HG03066 (cell line): Measurements from ENCODE around the gene SKAP2.

Source experiments
- ATAC-seq: cut with Tn5 transposase; IDR thresholded peaks from one replicate; pipeline ENCODE4 v1.9.1; 2021; ENCODE audit warnings: low read depth; ENCODE audit not compliant: unreplicated experiment

The SKAP2 gene

DNA sequence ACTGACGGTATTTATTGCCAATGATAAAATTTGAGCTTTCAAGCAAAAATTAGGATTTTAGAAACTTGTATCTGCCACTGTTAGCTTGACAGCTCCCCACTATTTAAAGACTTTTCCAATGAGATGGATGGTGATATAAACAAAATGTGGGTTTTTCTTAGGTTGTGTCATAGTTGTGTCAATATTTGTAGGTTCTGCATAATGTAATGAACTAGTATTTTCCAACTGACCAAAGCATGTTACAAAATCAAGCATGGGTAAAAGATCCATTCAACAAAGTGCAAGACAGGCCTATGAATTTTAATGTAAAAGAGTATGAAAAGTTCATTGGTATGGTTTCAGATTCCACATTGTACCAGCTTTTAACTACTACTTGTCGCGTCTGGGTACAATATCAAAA, 165.6 kb downstream of the SKAP2 start:
- ATAC-seq: no peak

- ATAC-seq: no peak
Observed at GRCh38 chr7:26698194-26698593, 166.2 kb downstream of the SKAP2 start.

- no peak for ATAC-seq
Observed at GRCh38 chr7:26696978-26697377, 167.4 kb downstream of the SKAP2 start.

- no peak for ATAC-seq
Observed at GRCh38 chr7:26696161-26696560, 168.2 kb downstream of the SKAP2 start.

- ATAC-seq: no peak
Observed at GRCh38 chr7:26694713-26695112, 169.7 kb downstream of the SKAP2 start.

DNA sequence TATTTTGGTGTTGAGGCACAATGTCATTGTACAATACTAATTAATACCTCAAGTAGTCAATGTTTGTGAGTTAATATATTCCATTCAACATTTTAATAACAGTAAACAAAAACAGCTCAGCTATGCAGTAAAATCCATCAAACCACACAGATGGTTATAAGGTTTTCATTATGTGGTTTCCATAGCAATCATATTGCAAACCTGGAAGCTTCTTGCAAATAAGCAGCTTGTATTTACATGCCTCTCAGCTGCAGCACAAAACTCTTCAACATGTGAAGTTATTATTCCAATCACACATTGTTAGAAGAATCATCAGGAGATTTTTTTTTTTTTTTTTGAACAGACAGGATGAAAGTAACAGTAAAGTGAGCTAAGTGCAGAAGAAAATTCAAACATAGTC, 170.2 kb downstream of the SKAP2 start:
- no peak for ATAC-seq

DNA sequence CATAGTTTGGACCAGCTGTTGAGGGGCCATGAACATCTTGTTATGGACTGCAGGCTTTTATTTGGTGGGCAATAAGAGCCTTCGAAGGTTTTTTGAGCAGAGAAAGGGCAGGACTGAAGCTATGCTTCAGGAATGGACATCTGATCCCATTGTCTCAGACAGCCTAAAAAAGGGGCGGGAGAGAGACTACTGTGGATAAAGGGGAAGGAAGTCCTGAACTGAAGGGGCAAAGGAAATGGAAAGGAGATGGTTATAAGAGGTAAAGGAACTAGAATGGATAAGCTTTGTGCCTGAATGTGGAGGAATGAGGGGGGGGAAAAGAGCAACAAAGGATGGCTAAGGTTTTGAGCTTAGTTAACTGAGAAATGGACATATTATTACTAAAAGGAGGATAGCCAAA, 172.5 kb downstream of the SKAP2 start:
- no peak for ATAC-seq

DNA sequence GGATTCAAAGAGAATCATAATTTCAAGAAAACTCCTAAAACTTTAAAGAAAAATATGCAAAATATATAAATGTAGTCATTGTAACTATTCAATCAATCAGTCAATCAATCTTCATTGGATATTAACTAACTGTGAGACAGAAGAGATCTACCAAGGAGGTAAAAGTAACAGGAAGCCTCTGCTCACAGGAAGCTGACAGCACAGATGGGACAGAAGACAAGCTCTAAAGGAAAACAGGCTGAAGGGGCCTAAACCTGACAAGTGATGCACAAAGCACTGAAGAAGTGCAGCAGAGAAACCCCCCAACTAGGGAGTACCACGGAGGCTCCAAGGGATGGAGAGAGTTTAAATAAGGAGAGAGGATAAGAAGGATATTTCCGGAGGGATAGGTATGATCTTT, 173.0 kb downstream of the SKAP2 start:
- ATAC-seq: no peak

DNA sequence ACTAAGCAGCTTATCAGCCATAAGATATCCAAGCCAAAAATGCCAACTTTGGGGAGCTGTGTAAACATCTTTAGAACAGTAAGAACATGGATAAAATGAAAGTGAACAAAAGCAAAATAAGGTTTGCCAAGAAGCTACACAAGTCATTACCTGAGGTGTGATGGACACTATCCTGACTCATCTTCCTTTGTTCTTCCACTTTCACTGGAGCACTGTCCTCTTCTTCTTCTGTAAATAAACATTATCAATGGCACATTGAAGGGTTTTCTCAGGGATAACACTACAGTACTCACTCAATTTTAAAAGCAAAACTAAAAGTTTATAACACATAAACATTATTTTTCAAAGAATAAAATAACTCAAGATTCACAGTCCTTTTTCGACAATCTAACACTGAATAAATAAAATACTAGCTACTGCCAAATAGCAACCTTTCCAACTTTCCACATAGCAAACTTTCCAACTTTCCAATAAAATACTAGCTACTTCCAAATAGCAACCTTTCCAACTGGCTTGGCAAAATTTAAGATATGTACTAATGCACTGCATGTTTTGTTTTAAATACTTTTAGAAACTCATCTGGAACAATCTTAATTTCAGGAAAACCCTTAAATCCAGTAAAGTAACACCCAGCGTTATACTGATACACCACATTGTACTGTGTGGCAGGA, 174.1 kb downstream of the SKAP2 start:
- ATAC-seq: no peak

- peak; percentile 87 for ATAC-seq
Observed at GRCh38 chr7:26688936-26689506, 175.4 kb downstream of the SKAP2 start.

DNA sequence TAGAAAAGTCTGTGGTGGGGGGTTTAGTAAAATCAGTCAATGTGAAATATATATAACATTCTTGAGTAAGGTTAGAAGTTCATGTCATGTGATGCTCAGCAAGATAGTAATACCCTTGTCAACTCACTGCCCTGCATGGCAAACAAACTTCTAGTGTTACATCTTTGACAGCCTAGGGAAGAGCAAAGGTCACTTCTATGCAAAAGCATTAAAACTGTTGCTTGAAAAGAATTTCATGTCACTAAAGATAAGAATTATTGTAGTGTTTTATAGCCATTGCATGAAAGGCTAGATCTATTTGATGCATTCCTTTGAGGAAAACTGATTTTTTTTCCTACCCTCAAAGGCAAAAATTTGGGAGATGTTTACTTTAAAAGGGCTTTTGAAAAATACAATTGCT, 176.0 kb downstream of the SKAP2 start:
- ATAC-seq: no peak

DNA sequence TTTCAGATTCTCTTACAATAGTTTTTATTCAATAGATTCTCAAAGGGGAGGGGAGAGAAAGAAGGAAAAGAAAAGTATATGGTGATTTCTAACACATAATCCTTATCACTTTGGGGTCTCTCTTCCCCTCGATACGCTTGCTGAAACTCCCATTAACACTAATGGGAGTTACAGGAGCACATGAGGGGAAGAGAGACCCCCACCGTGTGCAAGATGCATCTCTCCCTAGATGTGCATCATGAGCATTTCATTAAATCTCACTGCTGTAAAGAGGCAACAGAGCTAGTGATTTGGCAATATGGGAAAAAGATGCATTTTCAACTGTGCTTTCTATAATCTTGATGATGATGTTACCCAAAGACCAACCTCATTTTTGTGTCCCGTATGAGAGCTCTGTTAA, 177.4 kb downstream of the SKAP2 start:
- ATAC-seq: no peak

DNA sequence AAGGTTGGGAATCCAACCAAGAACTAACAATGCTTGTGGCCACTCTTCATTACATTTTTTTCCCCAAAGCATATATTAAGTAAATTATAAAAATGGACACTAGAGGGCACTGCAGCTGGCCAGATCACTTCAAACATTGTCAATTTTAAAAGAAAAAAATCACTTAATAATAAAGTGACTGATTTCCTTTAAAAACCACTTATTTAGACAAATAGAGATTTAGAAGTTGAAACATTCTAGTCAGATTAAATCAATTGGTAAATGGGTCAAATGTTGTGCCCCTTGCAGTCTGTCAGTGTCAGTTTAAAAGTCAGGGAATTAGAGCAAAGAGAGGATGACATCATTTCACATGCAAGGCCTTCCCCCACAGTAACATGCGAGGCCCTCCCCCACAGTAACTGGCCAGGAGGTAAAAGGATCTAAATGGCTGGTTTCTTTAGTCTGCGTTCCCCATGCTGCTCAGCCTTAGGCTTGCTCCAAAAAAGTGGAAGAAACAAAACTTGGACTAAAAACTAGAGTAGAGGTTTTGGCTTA, 177.9 kb downstream of the SKAP2 start:
- ATAC-seq: no peak

DNA sequence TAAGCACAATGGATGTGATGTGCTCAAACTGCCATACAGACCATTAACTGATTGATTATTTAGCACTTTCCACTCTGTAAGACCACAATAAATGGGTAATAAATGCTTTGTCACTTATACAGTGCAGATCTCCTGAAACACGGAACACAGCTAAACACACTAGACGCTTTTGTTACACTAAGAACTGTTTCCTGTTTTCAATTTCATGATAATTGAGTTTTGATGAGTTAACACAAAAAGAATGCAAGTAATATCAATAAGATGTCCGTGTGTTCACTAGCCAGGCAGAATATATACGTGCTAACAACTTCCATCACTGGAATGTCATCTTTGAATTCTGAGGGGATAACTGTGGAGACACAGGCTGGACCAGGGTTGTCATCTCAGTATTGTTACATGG, 178.8 kb downstream of the SKAP2 start:
- ATAC-seq: no peak

- no peak for ATAC-seq
Observed at GRCh38 chr7:26684447-26684846, 179.9 kb downstream of the SKAP2 start.

DNA sequence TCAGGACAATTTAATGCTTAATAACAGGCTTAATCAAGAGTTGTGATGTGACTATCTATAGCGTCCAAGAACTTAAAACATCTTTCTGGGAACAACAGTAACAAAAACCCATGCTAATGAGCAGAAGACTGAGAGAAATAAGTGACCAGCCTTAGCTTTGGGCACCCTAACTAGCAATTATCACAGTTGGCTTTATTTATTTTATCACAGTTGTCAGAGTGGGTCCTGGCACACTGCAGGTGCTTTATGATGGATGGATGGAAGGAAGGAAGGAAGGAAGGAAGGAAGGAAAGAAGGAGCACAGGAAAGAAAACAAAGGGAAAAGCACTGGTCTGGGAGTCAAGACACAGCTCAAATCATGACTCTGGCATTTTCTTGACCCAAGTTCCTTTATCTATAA, 181.1 kb downstream of the SKAP2 start:
- no peak for ATAC-seq

GRCh38 chr7:26681819-26682418, 182.5 kb downstream of the SKAP2 start:
- no peak for ATAC-seq

- ATAC-seq: no peak
Observed at GRCh38 chr7:26680587-26680986, 183.8 kb downstream of the SKAP2 start.

- ATAC-seq: no peak
Observed at GRCh38 chr7:26675143-26675887, 189.1 kb downstream of the SKAP2 start.

GRCh38 chr7:26673858-26674257, 190.5 kb downstream of the SKAP2 start:
- ATAC-seq: no peak

- ATAC-seq: no peak
Observed at GRCh38 chr7:26673271-26673670, 191.1 kb downstream of the SKAP2 start.
